HG03460 (cell line): ENCODE measurements around the gene SCGN.

Source experiments
- ATAC-seq: cut with Tn5 transposase; IDR thresholded peaks from one replicate; pipeline ENCODE4 v1.9.1; 2021; ENCODE audit not compliant: unreplicated experiment

The SCGN gene, protein sequence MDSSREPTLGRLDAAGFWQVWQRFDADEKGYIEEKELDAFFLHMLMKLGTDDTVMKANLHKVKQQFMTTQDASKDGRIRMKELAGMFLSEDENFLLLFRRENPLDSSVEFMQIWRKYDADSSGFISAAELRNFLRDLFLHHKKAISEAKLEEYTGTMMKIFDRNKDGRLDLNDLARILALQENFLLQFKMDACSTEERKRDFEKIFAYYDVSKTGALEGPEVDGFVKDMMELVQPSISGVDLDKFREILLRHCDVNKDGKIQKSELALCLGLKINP

DNA sequence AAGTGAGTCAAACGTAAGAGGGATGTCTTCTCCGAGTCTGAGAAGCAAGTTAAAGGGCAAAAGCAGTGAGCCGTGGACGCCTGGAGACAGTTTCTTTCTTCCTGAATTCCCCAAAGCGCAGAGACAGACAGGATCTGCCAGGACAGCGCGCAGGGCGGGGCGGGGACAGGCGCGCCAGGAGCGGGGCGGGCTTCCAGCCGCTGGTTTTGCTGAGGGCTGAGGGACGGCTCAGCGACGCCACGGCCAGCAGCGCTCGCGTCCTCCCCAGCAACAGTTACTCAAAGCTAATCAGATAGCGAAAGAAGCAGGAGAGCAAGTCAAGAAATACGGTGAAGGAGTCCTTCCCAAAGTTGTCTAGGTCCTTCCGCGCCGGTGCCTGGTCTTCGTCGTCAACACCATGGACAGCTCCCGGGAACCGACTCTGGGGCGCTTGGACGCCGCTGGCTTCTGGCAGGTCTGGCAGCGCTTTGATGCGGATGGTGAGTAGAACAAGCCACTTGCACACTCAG is at the start of gene SCGN:
Gene SCGN, plus strand, starts transcription at position 209 of the 509 bp plus-strand sequence. Its CDS starts 189 bp downstream, at position 398.
- no peak for ATAC-seq

DNA sequence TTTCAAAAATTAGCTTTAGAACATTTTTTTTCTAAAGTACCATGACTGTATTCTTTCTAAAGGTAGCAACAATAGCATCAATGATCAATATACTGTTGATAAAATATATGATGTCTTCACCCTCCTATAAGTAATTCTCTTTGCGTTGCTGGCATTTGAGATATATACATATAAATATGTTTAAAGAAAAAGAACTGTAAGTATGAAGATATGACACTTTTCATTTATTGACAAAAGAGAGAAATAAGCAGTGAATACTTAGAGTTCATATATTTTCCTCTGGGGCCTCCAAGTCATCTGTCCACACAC is 49.4 kb upstream of the SCGN start:
- no peak for ATAC-seq

DNA sequence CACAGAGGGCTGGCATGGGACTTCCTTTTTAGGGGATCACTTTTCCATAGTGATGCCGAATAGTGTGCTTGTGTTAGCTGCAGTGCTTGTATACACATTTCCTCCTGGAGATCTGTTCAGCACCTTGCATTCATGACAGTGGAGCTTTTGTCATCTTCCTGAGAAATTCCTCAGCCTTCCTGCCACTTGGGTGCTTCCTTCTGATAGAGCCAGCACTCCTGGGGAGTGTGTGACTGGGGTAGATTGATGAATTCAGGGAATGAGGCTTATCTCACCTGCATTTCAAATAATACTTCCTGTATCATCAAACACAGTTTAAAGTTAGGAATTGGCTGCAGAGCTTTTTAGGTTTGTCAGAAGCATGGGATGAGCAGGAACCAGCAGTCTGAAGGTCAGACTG is 48.8 kb upstream of the SCGN start:
- ATAC-seq: no peak

DNA sequence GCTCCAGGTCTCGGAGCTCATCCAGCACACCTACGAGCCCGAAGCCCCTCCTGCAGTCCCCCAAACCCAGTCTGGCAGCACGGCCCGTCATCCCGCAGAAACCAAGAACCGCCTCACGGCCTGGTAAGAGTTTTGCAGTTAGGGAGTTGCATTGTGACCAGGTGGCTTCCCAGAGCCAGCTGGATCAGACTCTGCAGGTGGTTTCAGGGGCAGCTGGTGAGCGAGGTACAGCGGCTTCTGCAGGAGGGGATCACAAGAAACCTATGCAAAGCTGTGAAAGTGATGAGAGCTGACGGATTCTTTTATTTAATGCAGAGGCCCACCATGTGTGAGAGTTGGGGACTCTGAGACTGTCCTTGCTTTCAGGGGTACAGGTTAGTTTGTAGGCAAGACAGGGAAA is 45.9 kb upstream of the SCGN start:
- no peak for ATAC-seq

DNA sequence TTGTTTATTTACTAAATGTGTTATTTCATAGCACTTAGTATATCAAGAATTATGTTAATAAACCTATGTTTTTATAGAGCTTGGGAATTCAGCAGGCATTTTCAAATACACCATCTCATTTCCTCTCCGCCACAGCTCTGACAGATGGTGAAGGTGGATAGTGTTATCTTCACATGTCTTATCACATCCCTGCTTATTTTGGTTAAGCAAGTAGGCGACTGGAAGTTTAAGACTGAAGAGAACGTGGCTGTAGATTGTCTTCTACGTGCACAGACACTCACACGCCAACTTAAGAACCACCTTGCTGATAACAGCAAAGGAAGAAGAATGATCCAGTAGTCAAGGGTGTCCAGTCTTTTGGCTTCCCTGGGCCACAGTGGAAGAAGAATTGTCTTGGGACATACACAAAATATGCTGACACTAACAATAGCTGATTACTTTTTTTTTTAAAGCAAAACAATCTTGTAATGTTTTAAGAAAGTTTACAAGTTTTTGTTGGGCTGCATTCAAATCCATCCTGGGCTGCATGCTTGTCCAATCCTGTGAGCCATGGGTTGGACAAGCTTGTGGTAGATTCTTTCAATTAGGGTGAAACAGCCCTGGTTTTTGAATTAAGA is 43.3 kb upstream of the SCGN start:
- no peak for ATAC-seq

DNA sequence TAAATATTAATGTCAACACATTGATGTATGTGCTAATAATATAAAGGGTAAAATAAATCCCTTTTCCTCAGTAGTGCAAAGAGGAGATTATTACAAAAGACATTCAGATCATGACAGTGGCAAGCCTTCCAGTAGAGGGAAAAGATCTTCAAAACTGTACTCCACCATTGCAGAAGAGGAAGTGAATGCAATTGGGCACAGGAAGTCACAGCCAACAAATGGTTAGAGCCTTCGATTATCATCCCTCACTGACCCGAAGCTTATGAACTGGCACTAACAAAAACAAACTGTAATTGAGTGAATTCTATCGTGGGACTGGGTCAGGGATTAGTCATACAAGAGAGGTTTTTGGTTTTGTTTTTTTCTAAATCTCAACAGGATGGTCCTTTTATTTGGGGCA is 39.3 kb upstream of the SCGN start:
- no peak for ATAC-seq

DNA sequence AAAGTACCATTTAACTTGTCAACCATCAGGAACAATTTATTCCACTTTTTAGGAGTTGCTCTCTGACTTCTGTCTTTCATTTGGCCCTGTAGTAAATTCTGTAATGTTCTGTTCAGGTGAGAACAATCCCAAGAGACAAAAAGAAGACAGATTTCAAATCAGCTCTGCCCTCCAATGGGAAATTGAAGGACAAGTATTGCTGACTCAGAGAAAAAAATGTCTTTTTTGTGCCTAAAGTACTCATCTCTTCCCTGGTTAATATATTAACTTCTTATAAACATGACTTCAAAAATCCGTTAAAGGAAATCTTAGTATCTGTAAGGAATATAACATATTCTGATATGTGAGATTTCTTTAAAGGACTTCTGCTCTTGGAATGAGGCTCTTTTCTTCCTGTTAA is 38.6 kb upstream of the SCGN start:
- ATAC-seq: no peak

DNA sequence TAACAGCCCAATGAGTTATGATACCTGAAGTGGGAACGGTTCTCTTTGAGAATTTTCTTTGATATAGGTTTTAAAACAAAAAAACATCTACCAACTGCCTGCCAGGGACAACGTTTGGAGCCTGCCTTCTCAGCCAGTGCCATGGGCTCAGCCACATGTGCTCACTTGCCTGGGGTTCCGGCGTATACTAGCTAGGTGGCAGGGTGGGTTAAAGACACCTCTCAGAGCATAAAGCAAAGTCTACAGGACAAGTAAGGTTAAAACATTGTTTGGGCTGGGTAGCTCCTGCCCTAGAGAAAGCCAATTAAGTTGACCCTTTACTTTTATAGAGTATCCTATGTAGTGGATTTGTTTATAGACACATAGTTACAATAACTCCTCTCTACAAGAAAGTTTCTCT is 38.0 kb upstream of the SCGN start:
- ATAC-seq: no peak

DNA sequence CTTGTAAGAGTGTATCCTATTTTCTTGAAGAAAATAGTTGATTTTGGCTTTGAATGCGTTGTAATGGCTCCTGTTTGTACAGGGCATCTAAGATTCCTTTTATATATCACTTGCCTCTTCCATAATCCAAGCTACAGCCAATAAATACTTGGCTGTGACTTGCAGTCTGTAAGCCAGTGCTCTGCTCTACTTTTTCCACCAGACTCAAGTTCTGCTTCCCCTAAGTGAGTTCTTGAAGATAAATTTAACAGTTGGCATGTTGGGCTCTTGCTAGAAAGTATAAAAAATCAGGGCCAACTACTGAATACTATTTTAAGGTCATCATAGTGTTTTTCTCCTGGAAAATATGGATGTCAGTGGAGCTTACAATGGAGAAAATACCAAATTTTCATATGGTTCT is 36.5 kb upstream of the SCGN start:
- no peak for ATAC-seq

DNA sequence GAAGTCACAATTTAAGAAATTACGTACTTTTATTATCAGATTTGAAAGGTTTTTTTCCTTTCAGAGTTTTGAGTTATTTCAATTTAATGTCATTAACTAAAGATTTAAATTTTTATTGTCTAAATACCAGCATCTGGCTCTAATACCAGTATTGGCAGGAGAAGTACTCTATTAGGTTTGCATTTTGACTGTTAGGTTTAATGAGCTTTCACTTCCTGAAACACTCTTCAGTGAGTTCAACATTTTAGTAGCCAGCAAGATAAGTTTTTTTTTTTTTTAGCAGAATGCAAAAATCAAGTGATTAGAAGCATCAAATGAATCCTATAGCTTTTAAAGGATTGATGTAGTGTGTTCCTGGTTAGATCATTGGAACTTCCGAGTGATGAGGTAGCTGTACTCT is 34.0 kb upstream of the SCGN start:
- ATAC-seq: no peak

DNA sequence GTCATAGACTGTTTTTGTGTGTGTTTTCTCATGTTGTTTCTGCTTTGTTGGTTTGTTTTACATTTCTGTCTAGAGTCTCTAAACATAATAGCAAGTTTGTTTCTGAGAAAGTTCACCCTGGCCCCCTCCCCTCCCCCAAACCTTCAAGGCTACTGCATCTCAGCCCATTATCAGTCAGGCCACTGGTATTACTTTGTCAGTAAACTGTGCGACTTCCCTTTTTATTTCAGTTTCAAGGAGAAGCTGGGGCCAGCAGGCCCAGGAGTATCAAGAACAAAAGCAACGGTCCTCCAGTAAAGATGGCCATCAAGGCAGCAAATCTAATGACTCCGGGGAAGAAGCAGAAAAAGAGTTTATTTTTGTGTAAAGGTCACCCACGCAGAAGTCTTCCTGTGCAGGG is 32.8 kb upstream of the SCGN start:
- ATAC-seq: no peak

DNA sequence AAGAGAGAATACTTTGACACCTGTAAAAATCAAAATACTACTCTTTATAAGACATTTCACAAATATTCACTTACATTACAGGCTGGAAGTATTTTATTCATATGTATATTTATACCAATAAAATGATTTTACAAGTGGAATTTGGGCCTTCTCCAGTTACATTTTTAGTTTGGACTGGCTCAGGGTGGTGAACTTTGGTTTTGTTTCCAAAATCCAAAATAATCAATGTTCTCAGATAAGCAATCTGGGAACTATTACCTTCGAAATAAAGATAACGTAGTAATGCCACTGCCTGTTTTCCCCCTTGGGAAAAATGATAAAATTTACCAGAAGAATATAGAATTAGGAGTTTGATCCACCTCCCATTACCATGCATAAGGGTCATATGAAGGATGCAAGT is 31.6 kb upstream of the SCGN start:
- ATAC-seq: no peak

DNA sequence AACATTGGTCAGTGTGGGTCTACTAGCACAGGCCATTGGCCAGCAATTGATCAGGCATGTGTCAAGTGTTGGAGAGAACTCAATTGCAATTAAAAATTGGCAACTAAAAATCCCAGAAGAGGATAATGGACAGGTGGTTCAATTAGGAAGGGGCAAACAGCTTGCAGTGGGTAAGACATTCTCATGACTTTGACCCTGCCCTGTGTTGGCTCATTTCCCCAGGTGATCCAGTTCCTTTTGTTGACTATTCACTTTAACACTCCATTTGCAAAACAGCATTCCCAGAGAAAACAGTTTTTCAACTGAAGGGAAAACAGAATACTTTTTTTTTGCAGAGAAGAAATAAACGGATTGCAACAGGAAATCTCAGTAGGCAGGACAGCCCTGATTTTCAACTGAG is 28.9 kb upstream of the SCGN start:
- ATAC-seq: no peak

DNA sequence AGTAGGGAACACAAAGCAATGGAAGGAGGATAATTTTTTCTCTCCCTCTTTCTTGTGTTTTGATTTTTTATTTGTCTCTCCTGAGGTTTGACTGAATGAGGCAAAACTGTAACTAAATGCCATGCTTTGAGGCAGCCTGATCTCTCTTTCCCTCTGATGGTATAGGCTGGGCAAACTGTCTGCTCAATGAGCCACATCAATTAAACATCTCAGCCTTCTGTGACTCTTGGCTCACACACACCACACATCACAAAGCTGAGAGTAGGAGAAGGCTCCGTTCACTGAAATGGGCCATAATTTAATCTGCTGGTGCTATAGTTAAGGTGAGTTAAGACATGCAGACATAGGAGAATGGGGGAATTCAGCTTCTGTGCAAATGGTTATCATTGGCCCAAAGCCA is 28.1 kb upstream of the SCGN start:
- ATAC-seq: no peak

DNA sequence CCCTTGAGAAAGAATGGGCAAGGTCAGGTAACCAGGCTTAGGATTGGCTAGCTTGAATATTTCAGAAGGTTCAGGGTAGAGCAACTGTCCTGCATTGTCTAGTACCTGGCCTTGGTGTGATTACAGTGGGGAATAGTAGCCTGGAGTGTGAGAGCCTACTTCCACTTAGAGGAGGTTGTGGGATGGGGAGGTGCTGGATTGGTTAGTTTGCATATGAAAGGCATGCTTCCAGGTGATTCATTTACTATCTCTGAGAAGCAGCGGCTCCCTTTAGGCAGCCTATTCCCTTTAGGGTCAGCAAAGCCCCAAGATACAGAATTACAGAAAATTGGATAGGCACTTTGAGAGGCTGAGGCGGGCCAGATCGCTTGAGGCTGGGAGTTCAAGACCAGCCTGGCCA is 25.0 kb upstream of the SCGN start:
- no peak for ATAC-seq

DNA sequence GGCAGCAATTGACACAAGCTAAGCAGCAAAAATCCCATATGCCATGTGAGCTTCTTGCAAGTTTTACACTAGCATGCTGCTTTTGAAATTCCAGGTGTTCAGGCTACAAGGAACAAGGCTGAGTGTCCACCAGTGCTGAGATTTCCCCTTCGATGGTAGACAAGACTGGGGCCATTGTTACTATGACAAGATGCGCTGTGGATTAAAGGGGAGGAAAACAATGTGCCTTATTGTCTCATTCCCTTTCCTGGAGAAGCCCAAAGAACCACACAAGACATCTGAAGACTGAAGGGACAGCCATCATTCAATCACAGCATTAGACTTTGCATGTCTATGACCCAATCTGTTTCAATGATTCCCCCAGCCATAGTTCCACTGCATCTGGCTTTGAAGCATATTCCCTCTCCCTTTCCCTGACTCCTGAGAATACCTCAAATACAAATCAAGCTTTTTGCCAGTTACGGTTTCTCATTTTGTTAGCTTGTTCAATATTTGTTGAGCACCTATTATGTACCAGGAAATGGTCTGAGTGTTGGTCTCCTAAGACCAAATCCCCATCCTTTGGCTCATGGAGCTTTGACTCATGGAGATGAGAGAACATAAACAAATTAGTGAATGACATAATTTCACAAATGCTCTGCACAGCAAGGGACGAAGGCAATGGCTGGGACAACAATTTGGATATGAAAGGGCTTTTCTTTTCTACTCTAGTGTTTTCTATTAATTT is 23.4 kb upstream of the SCGN start:
- ATAC-seq: no peak

DNA sequence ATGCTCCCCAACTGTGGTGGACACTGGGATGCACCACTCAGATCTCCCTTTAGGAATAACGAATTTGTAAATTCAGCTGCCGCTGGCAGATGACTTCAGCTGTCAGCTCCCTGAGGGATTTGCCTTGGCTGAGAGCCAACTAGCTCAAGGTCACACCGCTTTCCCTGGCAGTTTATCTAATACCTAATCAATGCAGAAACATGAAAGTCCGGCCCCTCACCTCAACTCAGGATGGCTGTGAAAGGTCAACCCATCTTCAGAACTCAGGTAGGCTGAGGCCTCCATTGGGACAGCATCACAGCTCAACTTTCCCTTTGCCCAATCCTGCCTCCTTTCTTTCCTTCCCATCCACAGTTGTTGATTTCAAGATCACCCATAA is 22.8 kb upstream of the SCGN start:
- ATAC-seq: no peak

DNA sequence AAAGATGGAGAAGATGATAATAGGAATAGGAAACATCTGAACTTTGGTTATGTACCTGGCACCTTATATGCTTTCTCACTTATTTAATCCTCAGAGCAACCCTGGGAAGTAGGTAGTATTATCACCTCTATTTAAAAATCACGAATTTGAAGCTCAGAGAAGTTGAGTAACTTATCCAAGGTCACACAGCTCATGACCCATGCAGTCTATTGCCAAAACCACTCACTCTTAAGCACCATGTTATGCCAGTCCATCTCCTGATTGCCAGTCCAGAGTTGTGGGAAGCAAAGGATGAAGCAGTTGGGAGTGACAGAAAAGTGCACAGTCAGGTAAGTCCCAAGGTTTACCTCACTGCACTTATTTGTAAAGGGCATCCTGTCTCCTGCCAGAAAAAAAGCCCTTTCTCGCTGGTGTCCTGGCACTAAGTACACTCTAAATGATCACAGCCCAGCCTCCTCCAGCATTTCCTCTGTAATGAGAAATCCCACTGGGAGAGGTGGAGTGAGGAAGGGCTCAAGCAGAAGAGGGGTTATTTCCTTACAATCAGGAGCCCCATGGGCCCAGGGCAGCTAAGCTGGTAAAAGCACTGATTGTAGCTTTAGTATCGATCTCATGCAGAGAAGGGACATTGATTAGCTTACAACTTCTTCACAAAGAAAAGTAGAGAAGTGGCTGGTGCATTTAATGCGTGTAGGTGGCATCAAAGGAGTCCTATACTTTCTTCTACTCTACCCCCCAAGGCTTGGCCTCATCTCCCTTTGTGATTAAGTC is 21.3 kb upstream of the SCGN start:
- ATAC-seq: no peak

DNA sequence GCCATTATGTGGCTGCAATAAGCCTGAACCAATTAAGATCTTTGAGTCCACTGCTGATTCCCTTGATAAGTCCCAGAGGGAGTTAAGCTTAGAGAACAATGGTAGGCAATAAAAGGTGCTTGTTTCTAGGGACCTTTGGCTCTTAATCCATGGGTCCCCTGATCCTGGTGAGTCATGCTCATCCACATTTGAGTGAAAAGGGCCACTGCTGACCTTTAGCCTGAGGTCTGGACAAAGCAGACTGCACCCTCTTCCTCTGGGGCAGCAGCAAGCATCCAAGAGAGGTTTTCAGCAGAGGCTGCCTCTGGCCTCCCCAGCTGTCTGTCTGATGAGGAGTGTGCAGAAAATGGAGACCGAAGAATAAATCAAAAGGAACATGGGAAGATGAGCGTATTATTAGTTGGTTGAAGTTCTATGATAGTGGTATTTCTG is 16.1 kb upstream of the SCGN start:
- ATAC-seq: no peak

DNA sequence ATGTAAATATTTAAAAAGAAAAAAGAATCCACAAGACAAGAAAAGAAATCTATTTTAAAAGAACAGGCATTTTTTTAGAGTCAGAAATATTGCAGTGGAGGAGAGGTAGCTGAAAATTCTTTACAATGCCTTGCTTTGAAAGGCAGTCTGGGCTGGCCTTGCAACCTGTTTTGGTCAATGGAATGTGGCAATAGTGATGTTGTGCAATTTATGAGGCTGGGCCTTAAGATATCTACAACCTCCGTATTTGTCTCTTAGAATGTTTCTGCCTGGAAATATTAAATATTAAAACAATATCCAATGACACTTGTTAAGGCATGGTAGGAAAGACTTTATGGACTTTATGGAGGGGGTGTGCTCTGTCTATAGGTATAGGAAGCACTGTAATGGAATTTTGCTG is 14.8 kb upstream of the SCGN start:
- no peak for ATAC-seq

DNA sequence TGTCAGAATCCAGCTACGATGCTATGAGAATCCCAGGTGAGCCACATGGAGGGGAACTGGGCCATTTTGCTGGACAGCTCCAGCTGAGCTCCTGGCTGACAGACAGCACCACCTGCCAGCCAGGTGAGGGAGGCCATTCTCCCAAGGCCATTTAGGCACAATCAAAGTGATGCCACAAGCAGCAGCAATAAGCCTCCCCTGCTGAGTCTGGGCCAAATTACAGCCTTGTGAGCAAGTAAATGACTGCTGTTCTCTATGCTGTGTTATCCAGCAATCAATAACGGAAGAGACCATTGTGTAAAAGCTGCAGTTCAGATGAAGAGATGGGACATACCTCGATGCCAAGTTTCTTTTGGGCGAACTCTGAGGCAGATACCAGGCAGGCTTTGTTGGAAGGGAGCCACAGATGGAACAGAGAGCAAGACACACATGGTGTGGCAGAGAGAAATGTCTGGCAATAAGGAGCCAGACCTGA is 14.0 kb upstream of the SCGN start:
- no peak for ATAC-seq

DNA sequence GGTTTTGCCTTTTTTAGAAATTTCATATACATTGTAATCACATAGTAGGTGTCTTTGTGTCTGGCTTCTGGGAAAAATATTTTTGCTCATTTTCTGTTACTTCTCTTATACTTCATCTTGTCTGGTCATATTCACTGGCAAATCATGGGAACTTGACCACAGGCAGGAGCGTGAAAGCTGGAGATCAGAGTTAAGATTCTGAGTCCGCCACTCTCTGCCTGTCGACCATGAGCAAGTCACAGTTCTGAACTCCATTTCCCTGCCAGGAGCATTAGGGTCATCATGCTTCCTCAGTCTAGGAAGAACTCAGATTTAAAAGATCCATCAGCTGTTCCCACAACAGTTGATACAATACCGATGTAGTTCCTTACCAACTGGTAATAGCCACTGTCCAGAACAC is 12.4 kb upstream of the SCGN start:
- no peak for ATAC-seq
